Stomach (tissue), 9 donors: ENCODE data around the gene SCARB1. TPM values are rescaled to one million over a fixed set of nuclear protein-coding genes. Genes with fewer than 3 reads are reported as not detected.

ENCODE experiments used
- DNase-seq, 2 donors: peaks; one replicate each; pipeline versions ENCODE4 v3.0.0 to v3.0.0-alpha.2; 2013 to 2019
- H3K27ac ChIP-seq, 5 donors: fragments of 200-600 bp in 4 of 5; sonication (generic) in 4 of 5; one replicate each; pipeline ENCODE4 v1.5.1; 2013 to 2019; ENCODE audit warnings: mild to moderate bottlenecking in 1 of 5, moderate library complexity in 1 of 5
- H3K27me3 ChIP-seq, 3 donors: fragments of 200-600 bp; sonication (generic); one replicate each; pipeline ENCODE4 v1.5.1; 2017 to 2019; ENCODE audit warnings: mixed run types in 1 of 3
- H3K36me3 ChIP-seq, 4 donors: fragments of 200-600 bp; sonication (generic); 1 replicate in 3 of 4; 2 replicates in 1 of 4; pipeline ENCODE4 v1.5.1; 2016 to 2019
- H3K4me1 ChIP-seq, 4 donors: fragments of 200-600 bp; sonication (generic); one replicate each; pipeline ENCODE4 v1.5.1; 2016 to 2019
- H3K4me3 ChIP-seq, 4 donors: fragments of 200-600 bp; sonication (generic) in 3 of 4; one replicate each; pipeline ENCODE4 v1.5.1; 2016 to 2019; ENCODE audit warnings: mild to moderate bottlenecking in 1 of 4
- H3K9me3 ChIP-seq, 4 donors: fragments of 200-600 bp; sonication (generic); one replicate each; pipeline ENCODE4 v1.5.1; 2016 to 2019
- EP300 ChIP-seq: sonication (generic); formaldehyde crosslinking; IDR thresholded peaks from one replicate; pipeline ENCODE4 v1.6.1; 2017; ENCODE audit warnings: antibody characterized with exemption
- POLR2A ChIP-seq, 4 donors: fragments of 450-650 bp; IDR thresholded peaks; one replicate each; pipeline ENCODE4 v1.6.1; 2016; ENCODE audit warnings: antibody characterized with exemption in 4 of 4, control low read depth in 2 of 4, mild to moderate bottlenecking in 1 of 4, moderate library complexity in 1 of 4
- POLR2AphosphoS5 ChIP-seq, 3 donors: sonication (generic); formaldehyde crosslinking; IDR thresholded peaks; one replicate each; pipeline ENCODE4 v1.6.1; 2016; ENCODE audit warnings: antibody characterized with exemption in 3 of 3
- WGBS, 5 donors: extraction: QIAGEN DNeasy Blood & Tissue Kit in 3 of 5; methylation state at CpG; one replicate each; pipeline versions ENCODE4 v1.1.5 to v1.1.7; 2013 to 2018; 5-methylcytosine and 5-hydroxymethylcytosine counted together
- intact Hi-C: fragments of 100-400 bp; cut with DNase I; formaldehyde crosslinking; loops from one replicate; pipeline ENCODE4 v1.15.1; 2023; ENCODE audit warnings: low total_unique reads
- polyA plus RNA-seq, 3 donors: library from polyadenylated mRNA; stranded (reverse); fragments of 200-250 nt; gene quantifications; one replicate each; pipeline ENCODE4 v1.2.3, GENCODE V29; 2013
- total RNA-seq, 5 donors: library from RNA; depleted of rRNA; stranded (reverse); fragments of >200 nt; gene quantifications; one replicate each; pipeline versions ENCODE4 v1.1.0 to v1.2.3, GENCODE V29; 2014 to 2016
- TF ChIP-seq, protein P1 (sequence below), 7 experiments: fragments of 450-650 bp in 4 of 7; fragments of 200-600 bp in 3 of 7; sonication (generic) in 3 of 7; IDR thresholded peaks; one replicate each; pipeline ENCODE4 v1.5.1; 2016 to 2019; ENCODE audit warnings: antibody characterized with exemption in 7 of 7, control low read depth in 2 of 7, mild to moderate bottlenecking in 1 of 7
- donor health status: healthy with polysubstance abuse.
- donor health status: Bipolar disorder and iron deficiency.
- donor health status: healthy.

The SCARB1 gene
- total and polyA plus RNA-seq, 8 donors = 2.9 to 63.7 (median 8.8) TPM

- intact Hi-C loops = loop anchor here (10.0 kb wide), 1 partner anchor 95 kb away; no protein-coding TSS in a partner anchor
- Histone ChIP-seq H3K27ac (peak overlapping the region in 3 of 5 donors; percentile 27 to 50 (median 41)), H3K36me3 (no peaks in the 10 kb centered on the region), H3K4me1 (peaks cover 3 to 43% (median 21%) of the 10 kb centered on the region in 4 donors), H3K9me3 (peaks cover 0 to 12% (median 4%) of the 10 kb centered on the region in 4 donors), H3K27me3 (no peaks in the 10 kb centered on the region), H3K4me3 (no peak overlapping the region)
- DNase-seq = peak in 1 of 2 donors; percentile 54
- 56 to 71% (median 63%) methylated on average over 13 to 15 of the region's 15 CpGs for WGBS, 5 donors
- TF ChIP-seq, protein P1, sequence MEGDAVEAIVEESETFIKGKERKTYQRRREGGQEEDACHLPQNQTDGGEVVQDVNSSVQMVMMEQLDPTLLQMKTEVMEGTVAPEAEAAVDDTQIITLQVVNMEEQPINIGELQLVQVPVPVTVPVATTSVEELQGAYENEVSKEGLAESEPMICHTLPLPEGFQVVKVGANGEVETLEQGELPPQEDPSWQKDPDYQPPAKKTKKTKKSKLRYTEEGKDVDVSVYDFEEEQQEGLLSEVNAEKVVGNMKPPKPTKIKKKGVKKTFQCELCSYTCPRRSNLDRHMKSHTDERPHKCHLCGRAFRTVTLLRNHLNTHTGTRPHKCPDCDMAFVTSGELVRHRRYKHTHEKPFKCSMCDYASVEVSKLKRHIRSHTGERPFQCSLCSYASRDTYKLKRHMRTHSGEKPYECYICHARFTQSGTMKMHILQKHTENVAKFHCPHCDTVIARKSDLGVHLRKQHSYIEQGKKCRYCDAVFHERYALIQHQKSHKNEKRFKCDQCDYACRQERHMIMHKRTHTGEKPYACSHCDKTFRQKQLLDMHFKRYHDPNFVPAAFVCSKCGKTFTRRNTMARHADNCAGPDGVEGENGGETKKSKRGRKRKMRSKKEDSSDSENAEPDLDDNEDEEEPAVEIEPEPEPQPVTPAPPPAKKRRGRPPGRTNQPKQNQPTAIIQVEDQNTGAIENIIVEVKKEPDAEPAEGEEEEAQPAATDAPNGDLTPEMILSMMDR (IDR thresholded peaks at IDR 0.05) = no peak
- no peak for TF ChIP-seq POLR2AphosphoS5 (IDR thresholded peaks at IDR 0.05)
- TF ChIP-seq POLR2A (IDR thresholded peaks at IDR 0.05) = no peak
- no peak for TF ChIP-seq EP300
Observed at GRCh38 chr12:124759841-124760503, 103.7 kb downstream of the SCARB1 start.

GRCh38 chr12:124758266-124759220 is 105.1 kb downstream of the SCARB1 start:
- H3K4me1 ChIP-seq = peaks cover 6 to 54% (median 31%) of the 10 kb centered on the region in 4 donors

GRCh38 chr12:124757329-124757728 is 106.3 kb downstream of the SCARB1 start:
- DNase-seq = no peak
- Histone ChIP-seq H3K36me3 (no peaks in the 10 kb centered on the region), H3K4me1 (peaks cover 6 to 57% (median 37%) of the 10 kb centered on the region in 4 donors), H3K9me3 (peaks cover 0 to 3% (median 0%) of the 10 kb centered on the region in 4 donors), H3K27me3 (no peaks in the 10 kb centered on the region), H3K27ac (peak overlapping the region in 1 of 5 donors; percentile 84), H3K4me3 (no peak overlapping the region)
- intact Hi-C loops = no loop called here
- no peak for TF ChIP-seq POLR2A (IDR thresholded peaks at IDR 0.05)
- no peak for TF ChIP-seq EP300
- no peak for TF ChIP-seq POLR2AphosphoS5 (IDR thresholded peaks at IDR 0.05)
- TF ChIP-seq, protein P1 (IDR thresholded peaks at IDR 0.05) = no peak
- 94 to 98% (median 98%) methylated on average over 4 of the region's 4 CpGs for WGBS, 5 donors

More at GRCh38 chr12:124758266-124759220, 105.1 kb downstream of the SCARB1 start:
- H3K4me3 ChIP-seq = no peak overlapping the region
- no peaks in the 10 kb centered on the region for H3K27me3 ChIP-seq
- DNase-seq = no peak
- TF ChIP-seq POLR2A (IDR thresholded peaks at IDR 0.05) (no peak), EP300 (no peak), POLR2AphosphoS5 (IDR thresholded peaks at IDR 0.05) (no peak)
- TF ChIP-seq, protein P1 (IDR thresholded peaks at IDR 0.05) = no peak
- intact Hi-C loops = no loop called here
- WGBS, 5 donors = 62 to 76% (median 72%) methylated on average over 24 to 32 of the region's 32 CpGs
- H3K36me3 ChIP-seq = no peaks in the 10 kb centered on the region
- peaks cover 0 to 3% (median 0%) of the 10 kb centered on the region in 4 donors for H3K9me3 ChIP-seq
- no peak overlapping the region for H3K27ac ChIP-seq

GRCh38 chr12:124756760-124757159 is 106.9 kb downstream of the SCARB1 start:
- Histone ChIP-seq H3K36me3 (no peaks in the 10 kb centered on the region), H3K27me3 (no peaks in the 10 kb centered on the region), H3K27ac (peak overlapping the region in 1 of 5 donors; percentile 84), H3K4me1 (peaks cover 6 to 59% (median 39%) of the 10 kb centered on the region in 4 donors), H3K9me3 (peaks cover 0 to 3% (median 0%) of the 10 kb centered on the region in 4 donors), H3K4me3 (no peak overlapping the region)
- intact Hi-C loops = no loop called here
- TF ChIP-seq POLR2AphosphoS5 (IDR thresholded peaks at IDR 0.05) = no peak
- no peak for TF ChIP-seq POLR2A (IDR thresholded peaks at IDR 0.05)
- TF ChIP-seq, protein P1 (IDR thresholded peaks at IDR 0.05) = no peak
- TF ChIP-seq EP300 = no peak
- 95 to 100% (median 96%) methylated on average over 3 of the region's 3 CpGs for WGBS, 5 donors
- no peak for DNase-seq
